ENCODE results near the gene MICU1. TPM values are rescaled to one million over a fixed set of nuclear protein-coding genes. Genes with fewer than 3 reads are reported as not detected.

The MICU1 gene
- polyA plus RNA-seq, 1 experiment: 40.4 TPM

- DNase-seq (ENCODE audit: low read depth): no peak
- no peak for TF ChIP-seq CTCF (IDR thresholded peaks at IDR 0.05; ENCODE audit: insufficient read depth, low read depth, low read length)
- no peak overlapping the region for H3K4me3 ChIP-seq (ENCODE audit: low read depth, low read length)
- CTCF ChIA-PET: no interaction called here
- POLR2A ChIA-PET: no interaction called here
- H3K36me3 ChIP-seq (ENCODE audit: control insufficient read depth, insufficient read depth, low read length): no peaks in the 10 kb centered on the region
- no peaks in the 10 kb centered on the region for H3K27me3 ChIP-seq (ENCODE audit: control insufficient read depth, insufficient read depth, low read length)
Observed at GRCh38 chr10:72429931-72430330, 195.9 kb downstream of the MICU1 start.

- CTCF ChIA-PET: interaction anchor here (1.4 kb wide), 1 partner anchor 42 kb away, joined by 3 read pairs; no protein-coding TSS in a partner anchor
- Histone ChIP-seq H3K27me3 (ENCODE audit: control insufficient read depth, insufficient read depth, low read length) (no peaks in the 10 kb centered on the region), H3K4me3 (ENCODE audit: low read depth, low read length) (no peak overlapping the region), H3K36me3 (ENCODE audit: control insufficient read depth, insufficient read depth, low read length) (no peaks in the 10 kb centered on the region)
- POLR2A ChIA-PET: no interaction called here
- TF ChIP-seq CTCF (IDR thresholded peaks at IDR 0.05; ENCODE audit: insufficient read depth, low read depth, low read length): no peak
- no peak for DNase-seq (ENCODE audit: low read depth)
Observed at GRCh38 chr10:72426986-72427385, 198.9 kb downstream of the MICU1 start.

GRCh38 chr10:72425133-72425532 is 200.7 kb downstream of the MICU1 start:
- Histone ChIP-seq H3K27me3 (ENCODE audit: control insufficient read depth, insufficient read depth, low read length) (no peaks in the 10 kb centered on the region), H3K4me3 (ENCODE audit: low read depth, low read length) (no peak overlapping the region), H3K36me3 (ENCODE audit: control insufficient read depth, insufficient read depth, low read length) (no peaks in the 10 kb centered on the region)
- POLR2A ChIA-PET: no interaction called here
- no peak for TF ChIP-seq CTCF (IDR thresholded peaks at IDR 0.05; ENCODE audit: insufficient read depth, low read depth, low read length)
- CTCF ChIA-PET: no interaction called here
- no peak for DNase-seq (ENCODE audit: low read depth)

- Histone ChIP-seq H3K27me3 (ENCODE audit: control insufficient read depth, insufficient read depth, low read length) (no peaks in the 10 kb centered on the region), H3K36me3 (ENCODE audit: control insufficient read depth, insufficient read depth, low read length) (no peaks in the 10 kb centered on the region), H3K4me3 (ENCODE audit: low read depth, low read length) (no peak overlapping the region)
- ChIA-PET POLR2A (no interaction called here), CTCF (no interaction called here)
- no peak for DNase-seq (ENCODE audit: low read depth)
- TF ChIP-seq CTCF (IDR thresholded peaks at IDR 0.05; ENCODE audit: insufficient read depth, low read depth, low read length): no peak
Observed at GRCh38 chr10:72424561-72424960, 201.3 kb downstream of the MICU1 start.

- Histone ChIP-seq H3K4me3 (ENCODE audit: low read depth, low read length) (no peak overlapping the region), H3K36me3 (ENCODE audit: control insufficient read depth, insufficient read depth, low read length) (no peaks in the 10 kb centered on the region), H3K27me3 (ENCODE audit: control insufficient read depth, insufficient read depth, low read length) (no peaks in the 10 kb centered on the region)
- POLR2A ChIA-PET: no interaction called here
- CTCF ChIA-PET: no interaction called here
- no peak for DNase-seq (ENCODE audit: low read depth)
- no peak for TF ChIP-seq CTCF (IDR thresholded peaks at IDR 0.05; ENCODE audit: insufficient read depth, low read depth, low read length)
Observed at GRCh38 chr10:72423426-72423825, 202.5 kb downstream of the MICU1 start.
